Fibroblast of the aortic adventitia (primary cell): ENCODE results near the gene COL11A2. TPM values are rescaled to one million over a fixed set of nuclear protein-coding genes. Genes with fewer than 3 reads are reported as not detected.

Experiments used
- DNase-seq: peaks from one replicate; pipeline ENCODE4 v3.0.0-alpha.2; 2010; ENCODE audit warnings: low read depth
- H3K4me3 ChIP-seq: 2 replicates; pipeline ENCODE4 v1.5.1; 2011; ENCODE audit warnings: low read depth, mild to moderate bottlenecking, control low read depth, low read length, moderate library complexity
- total RNA-seq: library from RNA; depleted of rRNA; stranded (reverse); fragments of >200 nt; gene quantifications from 2 replicates; pipeline ENCODE4 v1.2.3, GENCODE V29; 2012; ENCODE audit warnings: low replicate concordance
- TF ChIP-seq, protein P1 (sequence below): IDR thresholded peaks from 2 replicates; pipeline ENCODE4 v1.5.1; 2011; ENCODE audit warnings: mild to moderate bottlenecking, low read length, control low read depth, inconsistent platforms; ENCODE audit not compliant: insufficient read depth

The COL11A2 gene
- total RNA-seq, 1 donor = 0.09 TPM

DNA sequence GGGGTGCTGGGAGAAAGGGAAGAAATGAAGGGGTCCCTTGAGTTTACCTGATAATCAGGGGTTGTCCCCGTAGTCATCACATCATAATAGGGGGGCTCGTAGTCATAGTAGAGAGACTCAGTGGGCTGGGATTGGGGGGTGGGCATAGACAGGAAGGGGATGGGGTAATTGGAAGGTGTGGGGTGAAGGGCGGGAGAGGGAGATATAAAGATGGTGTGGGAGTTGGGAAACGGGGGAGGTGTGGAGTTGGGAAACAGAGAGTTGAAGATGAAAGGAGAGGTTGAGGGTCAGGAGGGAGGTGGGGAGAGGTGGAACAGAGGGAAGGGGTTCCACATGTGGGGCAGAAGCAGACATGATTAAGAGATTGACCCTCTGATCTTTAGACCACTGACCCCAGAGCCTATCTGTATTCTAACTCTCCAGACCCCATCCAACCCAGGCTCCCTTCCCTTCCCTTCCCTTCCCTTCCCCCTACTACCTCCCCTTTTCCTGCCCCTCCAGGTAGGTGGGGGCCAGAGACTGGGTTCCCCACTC, 6.5 kb downstream of the COL11A2 start:
- H3K4me3 ChIP-seq = no peak overlapping the region
- DNase-seq = no peak
- TF ChIP-seq, protein P1, sequence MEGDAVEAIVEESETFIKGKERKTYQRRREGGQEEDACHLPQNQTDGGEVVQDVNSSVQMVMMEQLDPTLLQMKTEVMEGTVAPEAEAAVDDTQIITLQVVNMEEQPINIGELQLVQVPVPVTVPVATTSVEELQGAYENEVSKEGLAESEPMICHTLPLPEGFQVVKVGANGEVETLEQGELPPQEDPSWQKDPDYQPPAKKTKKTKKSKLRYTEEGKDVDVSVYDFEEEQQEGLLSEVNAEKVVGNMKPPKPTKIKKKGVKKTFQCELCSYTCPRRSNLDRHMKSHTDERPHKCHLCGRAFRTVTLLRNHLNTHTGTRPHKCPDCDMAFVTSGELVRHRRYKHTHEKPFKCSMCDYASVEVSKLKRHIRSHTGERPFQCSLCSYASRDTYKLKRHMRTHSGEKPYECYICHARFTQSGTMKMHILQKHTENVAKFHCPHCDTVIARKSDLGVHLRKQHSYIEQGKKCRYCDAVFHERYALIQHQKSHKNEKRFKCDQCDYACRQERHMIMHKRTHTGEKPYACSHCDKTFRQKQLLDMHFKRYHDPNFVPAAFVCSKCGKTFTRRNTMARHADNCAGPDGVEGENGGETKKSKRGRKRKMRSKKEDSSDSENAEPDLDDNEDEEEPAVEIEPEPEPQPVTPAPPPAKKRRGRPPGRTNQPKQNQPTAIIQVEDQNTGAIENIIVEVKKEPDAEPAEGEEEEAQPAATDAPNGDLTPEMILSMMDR = no peak

DNA sequence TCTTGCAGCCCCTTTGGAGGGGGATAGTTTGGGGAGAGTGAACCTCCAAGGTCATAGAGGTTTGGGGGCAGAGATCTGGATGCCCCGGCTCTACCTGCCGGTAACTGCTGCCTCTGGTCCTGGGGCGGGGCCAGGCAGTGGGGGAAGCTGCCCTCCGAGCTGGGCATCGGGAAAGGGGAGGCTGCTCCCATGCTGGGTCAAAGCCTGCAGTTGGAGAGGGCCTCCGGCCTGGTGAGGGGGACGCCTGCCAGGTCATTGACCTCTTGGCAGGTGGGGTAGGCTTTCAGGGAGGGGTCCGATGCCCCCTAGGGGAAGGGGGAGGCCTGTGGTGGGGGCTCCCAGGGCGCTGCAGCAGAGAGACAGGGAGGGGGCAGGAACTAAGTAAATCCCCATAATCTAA, 7.1 kb downstream of the COL11A2 start:
- H3K4me3 ChIP-seq = no peak overlapping the region
- TF ChIP-seq, protein P1 = no peak
- no peak for DNase-seq

DNA sequence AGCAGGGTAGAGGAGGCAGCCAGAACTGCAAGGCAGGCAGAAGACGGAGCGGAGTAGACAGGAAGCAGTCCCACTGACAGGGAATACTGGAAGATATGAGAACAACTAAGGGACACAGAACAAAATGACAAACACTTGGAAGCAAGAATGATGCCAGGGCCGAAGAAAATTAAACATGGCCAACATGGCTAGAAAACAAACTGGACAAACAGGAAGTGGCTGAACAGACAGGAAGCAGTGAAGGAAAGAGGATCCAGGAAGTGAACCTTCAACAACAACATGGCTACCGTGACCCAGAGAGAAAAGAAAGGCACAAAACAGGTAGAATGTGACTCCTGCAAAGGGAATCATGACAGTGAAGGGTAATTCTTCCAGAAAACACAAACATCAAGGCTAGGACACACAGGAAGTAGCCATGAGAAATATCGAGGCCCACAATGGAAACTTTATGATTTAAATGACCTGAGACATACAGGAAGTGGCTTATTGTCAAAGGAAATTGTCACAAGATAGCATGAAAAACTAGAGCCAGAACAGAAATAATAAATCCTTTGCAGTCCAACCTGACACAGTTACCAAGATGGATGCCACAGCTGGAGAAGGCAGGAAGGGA, 9.1 kb downstream of the COL11A2 start:
- TF ChIP-seq, protein P1 = no peak
- no peak overlapping the region for H3K4me3 ChIP-seq
- no peak for DNase-seq

DNA sequence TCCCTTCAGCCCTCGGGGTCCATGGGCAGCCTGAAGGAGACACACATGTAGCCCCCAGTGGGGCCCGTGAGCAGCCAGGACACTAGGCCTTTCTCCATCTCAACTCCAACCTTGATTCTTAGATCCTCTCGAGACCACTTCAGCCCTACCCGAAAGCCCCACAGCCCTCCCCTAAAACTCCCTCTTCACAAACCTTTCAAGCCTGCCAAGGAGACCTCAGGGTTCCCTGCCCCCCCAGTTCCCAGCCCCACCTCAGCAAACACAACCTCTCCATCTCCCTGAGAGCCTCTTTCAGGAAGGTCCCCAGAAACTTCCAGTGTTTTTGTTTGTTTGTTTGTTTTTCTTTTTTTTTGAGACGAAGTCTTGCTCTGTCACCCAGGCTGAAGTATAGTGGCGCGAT, 11.1 kb downstream of the COL11A2 start:
- H3K4me3 ChIP-seq = no peak overlapping the region
- no peak for DNase-seq
- TF ChIP-seq, protein P1 = no peak

DNA sequence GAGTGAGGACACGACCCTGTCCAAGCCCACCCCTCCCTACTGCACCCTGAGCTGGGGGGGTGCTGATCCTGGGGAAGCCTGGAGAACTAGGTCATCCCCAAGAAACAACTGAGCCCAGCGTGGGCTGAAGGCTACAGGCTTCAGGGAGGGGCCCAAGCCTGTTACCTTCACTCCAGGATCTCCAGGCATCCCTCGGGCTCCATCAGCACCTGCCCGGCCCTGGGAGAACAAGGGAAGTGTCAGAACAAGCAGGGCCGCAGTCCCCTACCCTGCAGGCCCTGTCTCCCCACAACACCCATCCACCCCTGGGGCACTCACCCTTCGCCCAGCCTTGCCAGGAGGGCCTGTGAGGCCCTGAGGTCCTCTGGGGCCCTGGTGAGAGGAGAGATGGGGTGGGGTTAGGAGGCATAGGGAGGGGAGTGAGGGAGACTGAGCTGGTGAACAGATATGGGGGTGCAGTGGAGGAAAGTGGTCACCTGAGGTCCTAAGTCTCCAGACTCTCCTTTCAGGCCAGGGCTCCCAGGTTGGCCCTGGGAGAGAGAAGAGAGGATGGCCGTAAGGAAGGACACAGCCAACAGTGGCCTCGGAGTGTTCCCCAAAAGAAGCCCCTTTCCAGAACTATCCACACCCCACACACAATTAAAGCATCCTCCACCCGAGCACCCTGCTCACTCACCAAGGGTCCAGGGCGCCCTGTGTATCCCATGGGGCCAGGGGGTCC, 13.4 kb downstream of the COL11A2 start:
- no peak overlapping the region for H3K4me3 ChIP-seq
- TF ChIP-seq, protein P1 = no peak
- no peak for DNase-seq

DNA sequence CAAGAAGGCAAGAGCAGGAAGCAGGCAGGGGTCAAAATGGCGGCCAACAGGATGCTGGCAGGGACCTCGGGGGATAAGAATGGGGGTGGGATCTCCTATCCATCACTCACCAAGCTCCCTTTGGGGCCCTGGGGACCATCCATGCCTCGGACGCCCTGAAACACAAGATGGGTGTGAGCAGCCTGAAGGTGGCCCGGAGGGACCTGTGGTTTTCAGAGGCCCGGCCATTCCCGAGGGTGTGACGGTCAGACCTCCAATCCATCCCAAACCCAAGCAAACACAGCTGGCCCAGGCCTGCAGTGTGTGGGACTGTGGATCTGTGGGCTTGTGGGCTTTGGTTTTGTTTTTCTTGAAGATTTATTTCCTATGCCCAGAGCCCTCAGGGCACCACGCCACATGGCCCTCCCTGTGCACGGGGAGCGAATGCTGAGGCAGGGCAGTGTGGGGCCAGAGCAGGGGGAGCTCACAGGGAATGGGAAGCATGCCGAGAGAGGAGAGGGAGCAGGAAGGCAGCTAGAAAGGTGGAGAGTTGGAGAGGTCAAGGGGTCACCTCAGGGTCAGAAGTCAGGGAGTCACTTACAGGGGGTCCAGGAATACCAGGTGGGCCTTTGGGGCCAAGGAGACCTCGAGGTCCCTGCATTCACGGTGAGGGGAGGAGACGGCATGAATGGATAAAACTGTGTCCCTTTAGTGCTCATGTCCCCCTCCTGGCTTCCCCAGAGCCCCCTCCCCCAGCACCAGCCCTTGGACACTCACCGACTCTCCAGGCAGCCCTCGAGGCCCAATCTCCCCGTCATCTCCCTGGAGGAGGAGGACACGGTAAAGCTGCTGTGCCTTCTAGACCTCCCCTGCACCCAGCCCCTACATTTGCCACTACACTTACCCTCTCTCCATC, 14.5 kb downstream of the COL11A2 start:
- TF ChIP-seq, protein P1 = no peak
- no peak overlapping the region for H3K4me3 ChIP-seq
- no peak for DNase-seq
